Gastrocnemius medialis (tissue), 4 donors: ENCODE data around the gene IFITM10.

Source experiments
- CTCF ChIP-seq, 5 experiments: fragments of 450-650 bp in 3 of 5; fragments of 200-600 bp in 2 of 5; sonication (generic) in 2 of 5; IDR thresholded peaks in 4 of 5; conservative IDR thresholded peaks in 1 of 5; 1 replicate in 4 of 5; 2 replicates in 1 of 5; pipeline ENCODE4 v1.5.1; 2016 to 2019; ENCODE audit warnings: antibody characterized with exemption in 5 of 5, mild to moderate bottlenecking in 3 of 5, moderate library complexity in 3 of 5
- POLR2A ChIP-seq, 2 donors: fragments of 450-650 bp; IDR thresholded peaks; one replicate each; pipeline ENCODE4 v1.6.1; 2017; ENCODE audit warnings: antibody characterized with exemption in 2 of 2, mild to moderate bottlenecking in 2 of 2, moderate library complexity in 2 of 2

DNA sequence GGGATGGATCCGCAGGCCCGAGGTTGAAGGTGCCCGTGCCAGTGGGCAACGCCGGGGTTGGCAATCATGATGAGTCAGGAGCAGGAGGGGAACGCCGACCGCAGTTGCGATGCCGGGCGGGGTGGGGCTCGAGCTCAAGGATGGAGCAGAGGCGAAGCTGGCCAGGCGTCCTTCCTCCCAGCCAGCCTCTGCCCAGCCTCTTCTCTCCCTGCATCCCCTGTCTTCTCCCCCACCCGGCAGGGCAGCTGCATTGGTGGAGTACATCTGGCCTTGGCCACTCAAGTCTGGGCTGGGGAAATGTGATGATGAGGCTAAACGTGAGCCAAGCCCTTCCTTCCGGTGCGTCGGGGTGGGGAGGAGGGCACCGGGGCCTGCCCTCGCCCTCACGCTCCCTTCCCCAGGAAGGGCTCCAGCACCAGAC lies 3.9 kb downstream of the IFITM10 start:
- TF ChIP-seq CTCF (IDR thresholded peaks at IDR 0.05 in 4 of 5, conservative IDR thresholded peaks at IDR 0.05 in 1 of 5) (no peak), POLR2A (IDR thresholded peaks at IDR 0.05) (peak in 1 of 2 donors; percentile 12)
